NCI-H2196 (cell line): ENCODE data around the gene SCG5.
A peak's percentile ranks its signal among the peaks of the same experiment; 100 is the strongest.

Experiments
- DNase-seq: peaks from one replicate; lab custom pipeline; 2025; ENCODE audit not compliant: unreplicated experiment; lab: John Stamatoyannopoulos, UW

The SCG5 gene

GRCh38 chr15:32659340-32660155, 18.0 kb downstream of the SCG5 start:
- peak; percentile 21 for DNase-seq

GRCh38 chr15:32663671-32664070, 22.2 kb downstream of the SCG5 start:
- DNase-seq: no peak

- no peak for DNase-seq
Observed at GRCh38 chr15:32664796-32665195, 23.3 kb downstream of the SCG5 start.

- DNase-seq: no peak
Observed at GRCh38 chr15:32667321-32667720, 25.8 kb downstream of the SCG5 start.

GRCh38 chr15:32668942-32669341, 27.4 kb downstream of the SCG5 start:
- DNase-seq: no peak

- peak; percentile 5 for DNase-seq
Observed at GRCh38 chr15:32669896-32670611, 28.5 kb downstream of the SCG5 start.

GRCh38 chr15:32670623-32671022, 29.1 kb downstream of the SCG5 start:
- DNase-seq: no peak

GRCh38 chr15:32671339-32672325, 30.1 kb downstream of the SCG5 start:
- DNase-seq: no peak

- no peak for DNase-seq
Observed at GRCh38 chr15:32674681-32675080, 33.2 kb downstream of the SCG5 start.

GRCh38 chr15:32675466-32675865, 34.0 kb downstream of the SCG5 start:
- no peak for DNase-seq

- peak; percentile 2 for DNase-seq
Observed at GRCh38 chr15:32676169-32676568, 34.7 kb downstream of the SCG5 start.

GRCh38 chr15:32677238-32677750, 35.8 kb downstream of the SCG5 start:
- DNase-seq: peak; percentile 85

GRCh38 chr15:32679298-32679690, 37.8 kb downstream of the SCG5 start:
- no peak for DNase-seq

- DNase-seq: no peak
Observed at GRCh38 chr15:32682569-32682968, 41.1 kb downstream of the SCG5 start.

- no peak for DNase-seq
Observed at GRCh38 chr15:32682977-32683630, 41.6 kb downstream of the SCG5 start.

GRCh38 chr15:32683906-32684584, 42.5 kb downstream of the SCG5 start:
- no peak for DNase-seq

GRCh38 chr15:32685576-32685975, 44.1 kb downstream of the SCG5 start:
- DNase-seq: no peak

- DNase-seq: no peak
Observed at GRCh38 chr15:32687556-32687955, 46.0 kb downstream of the SCG5 start.

- DNase-seq: peak; percentile 21
Observed at GRCh38 chr15:32688151-32688639, 46.7 kb downstream of the SCG5 start.
